ENCODE data around the gene ATXN2. TPM values are rescaled to one million over a fixed set of nuclear protein-coding genes. Genes with fewer than 3 reads are reported as not detected.
"Not testable (repeated sequence)": the region's sequence is repeated elsewhere in the genome, so short reads cannot be mapped to it uniquely, and the experiment has no call there.

The ATXN2 gene
- total RNA-seq, 1 donor from 2014 or later = 42.8 TPM

DNA sequence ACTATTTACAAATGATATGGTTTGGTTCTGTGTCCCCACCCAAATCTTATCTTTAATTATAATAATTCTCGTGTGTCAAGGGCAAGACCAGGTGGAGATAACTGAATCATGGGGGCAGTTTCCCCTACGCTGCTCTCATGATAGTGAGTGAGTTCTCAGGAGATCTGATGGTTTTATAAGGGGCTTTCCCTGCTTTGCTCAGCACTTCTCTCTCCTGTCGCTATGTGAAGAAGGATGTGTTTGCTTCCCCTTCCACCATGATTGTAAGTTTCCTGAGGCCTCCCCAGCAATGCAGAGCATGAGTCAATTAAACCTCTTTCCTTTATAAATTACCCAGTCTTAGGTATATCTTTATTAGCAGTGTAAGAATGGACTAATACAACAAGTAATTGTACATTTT is 43.8 kb downstream of the ATXN2 start:
- not testable (repeated sequence) for H3K36me3 ChIP-seq (ENCODE audit: control insufficient read depth in 3 of 3, insufficient read depth in 3 of 3, low read length in 3 of 3); H3K27ac ChIP-seq (ENCODE audit: low read depth, low read length); H3K9me3 ChIP-seq (ENCODE audit: control insufficient read depth in 3 of 3, low read length in 3 of 3); H3K27me3 ChIP-seq (ENCODE audit: control insufficient read depth in 3 of 3, insufficient read depth in 3 of 3, low read length in 3 of 3); H3K4me3 ChIP-seq (ENCODE audit: low read length in 3 of 3); H3K9ac ChIP-seq (ENCODE audit: low read depth in 1 of 3, low read length in 3 of 3); H3K4me1 ChIP-seq (ENCODE audit: control insufficient read depth in 3 of 3, insufficient read depth in 3 of 3, low read length in 3 of 3)

DNA sequence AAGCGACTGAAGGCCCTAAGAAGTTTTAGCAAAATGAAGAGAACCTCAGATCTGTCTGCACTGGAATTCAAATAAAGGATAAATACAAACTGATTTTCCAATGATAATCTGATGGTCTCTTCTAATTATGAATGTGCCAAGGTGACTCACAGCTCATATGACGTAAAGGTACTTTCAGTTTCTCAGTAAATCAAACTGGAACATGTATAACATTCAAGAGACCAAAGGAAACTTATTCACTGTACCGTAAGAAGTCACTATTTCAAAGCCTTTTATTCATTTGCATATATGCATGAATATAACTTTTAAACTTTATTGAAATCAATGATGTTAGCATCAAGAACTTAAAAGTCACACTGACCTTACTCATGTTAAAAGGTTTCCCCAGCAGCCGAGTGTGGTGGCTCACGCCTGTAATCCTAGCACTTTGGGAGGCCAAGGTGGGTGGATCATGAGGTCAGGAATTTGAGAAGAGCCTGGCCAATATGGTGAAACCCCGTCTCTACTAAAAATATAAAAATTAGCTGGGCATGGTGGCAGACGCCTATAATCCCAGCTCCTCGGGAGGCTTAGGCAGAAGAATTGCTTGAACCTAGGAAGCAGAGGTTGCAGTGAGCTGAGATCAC is 52.2 kb downstream of the ATXN2 start:
- H3K4me1 ChIP-seq (ENCODE audit: control insufficient read depth in 3 of 3, insufficient read depth in 3 of 3, low read length in 3 of 3) = no peaks in the 10 kb centered on the region
- H3K27ac ChIP-seq (ENCODE audit: low read depth, low read length) = no peak overlapping the region
- peaks cover 3 to 14% (median 10%) of the 10 kb centered on the region in 3 donors for H3K36me3 ChIP-seq (ENCODE audit: control insufficient read depth in 3 of 3, insufficient read depth in 3 of 3, low read length in 3 of 3)
- no peaks in the 10 kb centered on the region for H3K27me3 ChIP-seq (ENCODE audit: control insufficient read depth in 3 of 3, insufficient read depth in 3 of 3, low read length in 3 of 3)
- H3K4me3 ChIP-seq (ENCODE audit: low read length in 3 of 3) = no peak overlapping the region
- no peak overlapping the region for H3K9ac ChIP-seq (ENCODE audit: low read depth in 1 of 3, low read length in 3 of 3)
- no peaks in the 10 kb centered on the region for H3K9me3 ChIP-seq (ENCODE audit: control insufficient read depth in 3 of 3, low read length in 3 of 3)

DNA sequence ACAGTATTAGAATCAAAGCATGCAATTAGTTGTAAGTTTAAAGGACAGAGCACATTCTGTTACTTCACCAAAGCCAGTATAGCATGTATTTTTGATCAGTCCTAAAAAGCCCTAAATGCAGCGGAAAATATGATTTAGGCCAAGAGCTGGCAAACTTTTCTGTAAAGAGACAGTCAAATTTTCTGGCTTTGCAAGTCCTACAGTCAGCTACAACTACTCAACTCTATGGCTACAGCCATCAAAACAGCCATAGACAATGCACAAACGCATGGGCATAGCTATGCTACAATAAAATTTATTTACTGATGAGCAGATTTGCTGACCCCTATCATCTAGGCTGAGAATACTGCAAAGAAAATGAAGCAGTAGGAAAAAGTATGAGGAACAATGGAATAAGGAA is 52.9 kb downstream of the ATXN2 start:
- Histone ChIP-seq H3K9me3 (ENCODE audit: control insufficient read depth in 3 of 3, low read length in 3 of 3) (no peaks in the 10 kb centered on the region), H3K9ac (ENCODE audit: low read depth in 1 of 3, low read length in 3 of 3) (no peak overlapping the region), H3K4me3 (ENCODE audit: low read length in 3 of 3) (no peak overlapping the region), H3K36me3 (ENCODE audit: control insufficient read depth in 3 of 3, insufficient read depth in 3 of 3, low read length in 3 of 3) (peaks cover 3 to 14% (median 10%) of the 10 kb centered on the region in 3 donors), H3K27me3 (ENCODE audit: control insufficient read depth in 3 of 3, insufficient read depth in 3 of 3, low read length in 3 of 3) (no peaks in the 10 kb centered on the region), H3K4me1 (ENCODE audit: control insufficient read depth in 3 of 3, insufficient read depth in 3 of 3, low read length in 3 of 3) (no peaks in the 10 kb centered on the region), H3K27ac (ENCODE audit: low read depth, low read length) (no peak overlapping the region)

DNA sequence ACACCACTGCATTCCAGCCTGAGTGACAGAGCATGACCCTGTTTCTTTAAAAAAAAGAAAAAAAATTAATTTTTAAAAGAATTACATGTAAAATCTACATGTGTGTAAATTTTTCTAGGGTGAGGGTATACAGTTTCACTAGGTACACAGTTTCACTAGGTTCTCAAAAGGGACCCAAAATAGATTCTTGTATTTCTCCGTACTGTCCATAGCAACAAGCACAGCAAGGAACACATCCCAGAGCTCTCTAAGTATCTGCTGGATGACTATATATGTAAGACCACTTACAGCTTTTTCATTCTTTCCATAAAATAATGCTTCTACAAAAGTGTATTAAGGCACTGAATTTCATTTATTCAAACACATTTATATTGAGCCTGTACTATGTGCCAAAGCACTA is 55.1 kb downstream of the ATXN2 start:
- Histone ChIP-seq H3K4me3 (ENCODE audit: low read length in 3 of 3) (no peak overlapping the region), H3K9ac (ENCODE audit: low read depth in 1 of 3, low read length in 3 of 3) (no peak overlapping the region), H3K36me3 (ENCODE audit: control insufficient read depth in 3 of 3, insufficient read depth in 3 of 3, low read length in 3 of 3) (peaks cover 3 to 14% (median 10%) of the 10 kb centered on the region in 3 donors), H3K9me3 (ENCODE audit: control insufficient read depth in 3 of 3, low read length in 3 of 3) (no peaks in the 10 kb centered on the region), H3K4me1 (ENCODE audit: control insufficient read depth in 3 of 3, insufficient read depth in 3 of 3, low read length in 3 of 3) (no peaks in the 10 kb centered on the region), H3K27ac (ENCODE audit: low read depth, low read length) (no peak overlapping the region), H3K27me3 (ENCODE audit: control insufficient read depth in 3 of 3, insufficient read depth in 3 of 3, low read length in 3 of 3) (no peaks in the 10 kb centered on the region)

DNA sequence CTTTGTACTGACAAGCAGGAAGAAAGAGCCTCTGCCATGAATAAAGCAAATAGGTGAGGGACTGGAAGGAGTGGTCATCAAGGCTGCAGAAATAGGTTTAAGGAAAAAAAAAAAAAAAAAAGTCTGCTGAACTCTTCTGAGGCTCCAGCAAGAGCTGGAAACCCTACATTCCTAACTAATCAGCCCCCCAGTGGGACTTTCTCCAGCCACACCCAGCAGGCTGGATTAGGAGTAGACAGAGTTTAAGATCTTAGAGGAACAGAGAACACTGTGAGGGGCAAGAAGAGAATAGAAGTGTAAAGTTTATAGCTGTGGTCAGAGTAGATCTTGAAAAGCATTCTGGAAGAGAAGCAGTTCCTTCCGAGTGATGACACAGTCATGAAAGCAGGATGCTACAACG is 66.4 kb downstream of the ATXN2 start:
- no peaks in the 10 kb centered on the region for H3K9me3 ChIP-seq (ENCODE audit: control insufficient read depth in 3 of 3, low read length in 3 of 3)
- no peak overlapping the region for H3K27ac ChIP-seq (ENCODE audit: low read depth, low read length)
- H3K9ac ChIP-seq (ENCODE audit: low read depth in 1 of 3, low read length in 3 of 3) = no peak overlapping the region
- H3K4me1 ChIP-seq (ENCODE audit: control insufficient read depth in 3 of 3, insufficient read depth in 3 of 3, low read length in 3 of 3) = no peaks in the 10 kb centered on the region
- peaks cover 2 to 16% (median 3%) of the 10 kb centered on the region in 3 donors for H3K36me3 ChIP-seq (ENCODE audit: control insufficient read depth in 3 of 3, insufficient read depth in 3 of 3, low read length in 3 of 3)
- no peaks in the 10 kb centered on the region for H3K27me3 ChIP-seq (ENCODE audit: control insufficient read depth in 3 of 3, insufficient read depth in 3 of 3, low read length in 3 of 3)
- H3K4me3 ChIP-seq (ENCODE audit: low read length in 3 of 3) = no peak overlapping the region

DNA sequence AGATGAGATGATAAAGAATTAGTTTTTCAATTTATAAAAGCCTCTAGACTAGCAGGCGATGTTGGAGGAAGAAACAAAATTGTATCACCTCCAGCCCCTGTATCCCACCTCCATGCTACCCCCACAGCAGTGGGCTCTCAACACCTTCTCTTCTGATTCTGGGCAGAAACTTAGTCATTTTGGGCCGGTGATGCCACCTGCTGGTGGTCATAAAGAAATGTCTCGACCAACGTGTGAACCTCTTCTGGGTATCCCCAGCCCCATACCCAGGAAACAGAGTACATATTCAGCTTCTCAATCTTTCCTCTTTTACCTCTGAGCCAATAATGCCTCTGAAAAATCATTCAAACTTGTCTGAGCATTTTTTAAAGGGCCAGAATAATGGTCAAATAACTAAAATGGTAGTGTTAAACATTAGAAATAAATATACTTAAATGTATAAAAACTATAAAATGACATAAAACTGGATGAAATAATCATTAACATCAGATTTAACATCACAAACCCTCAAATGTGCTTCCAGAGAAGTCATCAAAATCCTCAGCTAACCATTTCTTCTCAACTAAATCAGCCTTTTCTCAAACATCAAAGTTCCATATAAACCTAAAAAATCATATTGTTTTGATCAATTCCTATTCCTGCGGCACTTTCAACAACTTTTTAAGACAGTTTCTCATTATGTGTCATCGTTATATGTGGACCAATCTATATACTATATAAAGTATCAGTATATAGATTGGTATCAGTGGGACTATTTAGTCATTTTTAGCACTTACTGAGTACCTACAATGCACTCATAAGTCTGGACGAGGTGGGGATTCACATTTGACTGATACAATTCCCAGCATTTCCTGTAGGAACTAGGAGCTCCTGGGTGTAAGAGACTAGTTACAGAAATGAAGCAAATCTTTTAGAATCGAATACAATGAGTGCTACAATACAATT is 69.4 kb downstream of the ATXN2 start:
- Histone ChIP-seq H3K9ac (ENCODE audit: low read depth in 1 of 3, low read length in 3 of 3) (no peak overlapping the region), H3K36me3 (ENCODE audit: control insufficient read depth in 3 of 3, insufficient read depth in 3 of 3, low read length in 3 of 3) (peaks cover 6 to 22% (median 9%) of the 10 kb centered on the region in 3 donors), H3K4me3 (ENCODE audit: low read length in 3 of 3) (no peak overlapping the region), H3K27me3 (ENCODE audit: control insufficient read depth in 3 of 3, insufficient read depth in 3 of 3, low read length in 3 of 3) (no peaks in the 10 kb centered on the region), H3K4me1 (ENCODE audit: control insufficient read depth in 3 of 3, insufficient read depth in 3 of 3, low read length in 3 of 3) (no peaks in the 10 kb centered on the region), H3K27ac (ENCODE audit: low read depth, low read length) (no peak overlapping the region), H3K9me3 (ENCODE audit: control insufficient read depth in 3 of 3, low read length in 3 of 3) (no peaks in the 10 kb centered on the region)

DNA sequence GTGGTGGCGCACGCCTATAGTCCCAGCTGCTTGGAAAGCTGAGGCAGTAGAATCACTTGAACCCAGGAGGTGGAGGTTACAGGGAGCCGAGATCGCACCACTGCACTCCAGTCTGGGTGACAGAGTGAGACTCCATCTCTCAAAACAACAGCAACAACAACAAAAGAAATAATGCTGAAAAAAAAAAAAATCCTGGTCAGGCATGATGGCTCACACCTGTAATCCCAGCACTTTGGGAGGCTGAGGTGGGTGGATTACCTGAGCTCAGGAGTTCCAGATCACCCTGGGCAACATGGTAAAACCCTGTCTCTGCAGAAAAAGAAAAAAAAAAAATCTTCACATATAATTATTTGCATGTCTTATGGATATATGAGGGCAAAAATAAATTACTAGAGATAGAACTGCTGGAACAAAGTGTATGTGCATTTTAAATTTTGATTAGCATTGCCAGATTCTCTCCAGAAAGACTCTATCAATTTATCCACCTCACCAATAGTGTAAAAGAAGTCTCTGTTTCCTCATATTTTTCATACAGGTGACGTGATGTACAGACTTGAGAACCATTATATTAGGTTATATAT is 75.4 kb downstream of the ATXN2 start:
- Histone ChIP-seq H3K9ac (ENCODE audit: low read depth in 1 of 3, low read length in 3 of 3) (no peak overlapping the region), H3K9me3 (ENCODE audit: control insufficient read depth in 3 of 3, low read length in 3 of 3) (no peaks in the 10 kb centered on the region), H3K27me3 (ENCODE audit: control insufficient read depth in 3 of 3, insufficient read depth in 3 of 3, low read length in 3 of 3) (no peaks in the 10 kb centered on the region), H3K27ac (ENCODE audit: low read depth, low read length) (no peak overlapping the region), H3K36me3 (ENCODE audit: control insufficient read depth in 3 of 3, insufficient read depth in 3 of 3, low read length in 3 of 3) (peaks cover 12 to 40% (median 34%) of the 10 kb centered on the region in 3 donors), H3K4me1 (ENCODE audit: control insufficient read depth in 3 of 3, insufficient read depth in 3 of 3, low read length in 3 of 3) (no peaks in the 10 kb centered on the region), H3K4me3 (ENCODE audit: low read length in 3 of 3) (no peak overlapping the region)

DNA sequence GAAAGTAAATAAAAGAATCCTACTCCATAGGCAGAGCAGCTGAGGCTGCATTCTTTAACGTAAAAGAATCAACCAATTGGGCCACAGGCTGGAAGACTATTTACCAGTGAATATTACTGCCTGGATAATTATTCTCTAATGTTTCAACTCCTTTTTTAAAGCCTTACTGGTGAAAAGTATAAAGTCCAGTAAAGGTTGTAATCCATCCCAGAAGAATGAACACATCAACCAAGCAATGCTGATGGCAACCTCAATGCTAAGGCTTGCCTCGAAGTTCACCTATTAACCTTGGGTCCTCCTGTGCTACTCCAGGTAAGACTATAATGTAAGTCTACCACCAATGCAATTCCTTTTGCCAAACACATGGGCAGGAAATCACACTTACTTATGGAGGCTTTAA is 77.3 kb downstream of the ATXN2 start:
- Histone ChIP-seq H3K4me3 (ENCODE audit: low read length in 3 of 3) (no peak overlapping the region), H3K4me1 (ENCODE audit: control insufficient read depth in 3 of 3, insufficient read depth in 3 of 3, low read length in 3 of 3) (no peaks in the 10 kb centered on the region), H3K36me3 (ENCODE audit: control insufficient read depth in 3 of 3, insufficient read depth in 3 of 3, low read length in 3 of 3) (peaks cover 18 to 43% (median 39%) of the 10 kb centered on the region in 3 donors), H3K9ac (ENCODE audit: low read depth in 1 of 3, low read length in 3 of 3) (no peak overlapping the region), H3K9me3 (ENCODE audit: control insufficient read depth in 3 of 3, low read length in 3 of 3) (no peaks in the 10 kb centered on the region), H3K27me3 (ENCODE audit: control insufficient read depth in 3 of 3, insufficient read depth in 3 of 3, low read length in 3 of 3) (no peaks in the 10 kb centered on the region), H3K27ac (ENCODE audit: low read depth, low read length) (no peak overlapping the region)

DNA sequence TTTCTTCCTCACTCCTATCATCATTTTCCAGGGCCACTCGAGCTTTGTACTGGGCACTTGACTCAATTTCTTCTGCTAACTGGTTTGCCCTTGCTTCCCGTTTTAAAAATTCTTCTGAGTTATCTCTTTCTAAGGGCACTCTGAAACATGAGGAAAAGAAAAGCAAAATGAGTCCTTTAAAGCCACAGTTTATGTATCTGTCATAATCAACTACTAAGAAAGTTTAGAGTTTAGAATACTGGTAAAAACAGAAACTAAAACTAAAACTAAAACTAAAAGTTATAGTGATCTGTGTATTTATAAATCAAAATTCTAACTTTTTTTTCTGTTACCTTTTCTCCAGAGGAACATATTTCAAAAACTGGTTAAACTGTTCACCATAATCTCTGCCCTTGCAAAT is 79.2 kb downstream of the ATXN2 start:
- Histone ChIP-seq H3K9me3 (ENCODE audit: control insufficient read depth in 3 of 3, low read length in 3 of 3) (no peaks in the 10 kb centered on the region), H3K27ac (ENCODE audit: low read depth, low read length) (no peak overlapping the region), H3K36me3 (ENCODE audit: control insufficient read depth in 3 of 3, insufficient read depth in 3 of 3, low read length in 3 of 3) (peaks cover 16 to 48% (median 43%) of the 10 kb centered on the region in 3 donors), H3K4me1 (ENCODE audit: control insufficient read depth in 3 of 3, insufficient read depth in 3 of 3, low read length in 3 of 3) (no peaks in the 10 kb centered on the region), H3K9ac (ENCODE audit: low read depth in 1 of 3, low read length in 3 of 3) (no peak overlapping the region), H3K4me3 (ENCODE audit: low read length in 3 of 3) (no peak overlapping the region), H3K27me3 (ENCODE audit: control insufficient read depth in 3 of 3, insufficient read depth in 3 of 3, low read length in 3 of 3) (no peaks in the 10 kb centered on the region)

DNA sequence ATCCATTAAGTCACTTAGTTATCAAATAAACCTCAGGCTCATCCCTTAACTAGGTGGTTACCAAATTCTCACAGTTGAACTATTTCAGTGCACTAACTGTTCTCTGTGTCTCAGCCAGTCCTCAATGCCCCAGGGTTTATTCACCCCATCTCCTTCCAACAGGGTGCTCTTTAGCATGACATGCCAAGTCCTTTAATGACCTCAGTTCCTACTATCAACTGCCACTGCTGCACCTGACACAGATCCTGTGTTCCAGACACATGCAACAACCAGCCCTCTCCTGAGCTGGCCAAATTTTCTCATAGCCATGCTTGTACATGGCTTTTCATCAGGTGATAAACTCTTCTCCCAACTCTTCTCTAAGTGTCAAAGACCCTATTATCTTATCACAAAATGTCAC is 80.0 kb downstream of the ATXN2 start:
- Histone ChIP-seq H3K9me3 (ENCODE audit: control insufficient read depth in 3 of 3, low read length in 3 of 3) (no peaks in the 10 kb centered on the region), H3K9ac (ENCODE audit: low read depth in 1 of 3, low read length in 3 of 3) (no peak overlapping the region), H3K4me3 (ENCODE audit: low read length in 3 of 3) (no peak overlapping the region), H3K27ac (ENCODE audit: low read depth, low read length) (no peak overlapping the region), H3K4me1 (ENCODE audit: control insufficient read depth in 3 of 3, insufficient read depth in 3 of 3, low read length in 3 of 3) (no peaks in the 10 kb centered on the region), H3K36me3 (ENCODE audit: control insufficient read depth in 3 of 3, insufficient read depth in 3 of 3, low read length in 3 of 3) (peaks cover 13 to 40% (median 36%) of the 10 kb centered on the region in 3 donors), H3K27me3 (ENCODE audit: control insufficient read depth in 3 of 3, insufficient read depth in 3 of 3, low read length in 3 of 3) (no peaks in the 10 kb centered on the region)
